Measurements from ENCODE around the gene STRN4. TPM values are rescaled to one million over a fixed set of nuclear protein-coding genes. Genes with fewer than 3 reads are reported as not detected.

Gene STRN4
- total and polyA plus RNA-seq, 9 of the 15 experiments (the other 6 are each of a cell fraction or from before 2014, with no cell fraction given): 0.62 to 83.7 (median 36.9) TPM

GRCh38 chr19:46766569-46767317 is 20.5 kb upstream of the STRN4 start (continued):
- TF ChIP-seq YY1 (IDR thresholded peaks at IDR 0.05; ENCODE audit: borderline replicate concordance in 1 of 3, control insufficient read depth in 1 of 3, extremely low read depth in 1 of 3, insufficient read depth in 3 of 3, insufficient read length in 1 of 3, insufficient replicate concordance in 2 of 3, low read depth in 1 of 3, low read length in 2 of 3) (peak; percentile 54 to 89 (median 82)), CTCFL (IDR thresholded peaks at IDR 0.05; ENCODE audit: borderline replicate concordance, insufficient read depth, low read depth, low read length, poor library complexity, severe bottlenecking) (peak; percentile 65), SMC3 (conservative IDR thresholded peaks at IDR 0.05; ENCODE audit: insufficient read depth, low read depth, low read length) (peak; percentile 60; the same call in 1 of the 2 replicates), BCL6 (CRISPR knock-in tag; IDR thresholded peaks at IDR 0.05) (no peak), ZC3H11A (IDR thresholded peaks at IDR 0.05; ENCODE audit: low read depth, low read length) (no peak), NFE2 (IDR thresholded peaks at IDR 0.05; ENCODE audit: low read depth) (no peak), ZBTB33 (CRISPR knock-in tag; IDR thresholded peaks at IDR 0.05) (peak; percentile 45; the same call in 1 of the 2 replicates), TEAD1 (CRISPR knock-in tag; IDR thresholded peaks at IDR 0.05) (0 out of 4 replicates have a peak, but pooled peaks of 1 of the 2 experiments have one; percentile 50), TGIF2 (CRISPR knock-in tag; IDR thresholded peaks at IDR 0.05) (no peak), ZNF511 (CRISPR knock-in tag; IDR thresholded peaks at IDR 0.05) (no peak), ARID1B (IDR thresholded peaks at IDR 0.05) (no peak), RAD21 (CRISPR knock-in tag; conservative IDR thresholded peaks at IDR 0.05 in 1 of 2, IDR thresholded peaks at IDR 0.05 in 1 of 2) (peak in 1 of 2 experiments; percentile 45; a peak in 2 of 4 replicates), ARNT (IDR thresholded peaks at IDR 0.05) (0 out of 4 replicates have a peak, but pooled peaks of 1 of the 2 experiments have one; percentile 41), MTA1 (IDR thresholded peaks at IDR 0.05; ENCODE audit: borderline replicate concordance) (peak; percentile 58; the same call in 1 of the 2 replicates), ZBTB49 (CRISPR knock-in tag; IDR thresholded peaks at IDR 0.05; ENCODE audit: borderline replicate concordance) (no peak), CC2D1A (IDR thresholded peaks at IDR 0.05) (0 out of 2 replicates have a peak, but pooled peaks have one; percentile 38), TAL1 (IDR thresholded peaks at IDR 0.05) (0 out of 2 replicates have a peak, but pooled peaks have one; percentile 18), PHF20 (IDR thresholded peaks at IDR 0.05; ENCODE audit: partially characterized antibody) (peak; percentile 44), MEF2A (IDR thresholded peaks at IDR 0.05; ENCODE audit: control insufficient read depth, low read depth, low read length) (no peak)
